IMR-90 (cell line): ENCODE measurements around the gene FGF19. TPM values are rescaled to one million over a fixed set of nuclear protein-coding genes. Genes with fewer than 3 reads are reported as not detected.

ENCODE experiments used
- ATAC-seq: fragments of 200-7000 bp; cut with Tn5 transposase; 2 replicates; pipeline ENCODE4 v1.9.1; 2020; ENCODE audit warnings: low read depth, mild to moderate bottlenecking, moderate library complexity
- BruUV-seq: library from RNA; stranded (reverse); fragments of 400-500 nt; replicated peaks from 2 replicates; lab custom pipeline; 2021; lab: Mats Ljungman, UMichigan
- CTCF ChIA-PET: fragments of 300-600 bp; formaldehyde crosslinking; extraction: SDS; loops from one replicate; lab custom pipeline; 2021; ENCODE audit warnings: antibody characterized with exemption; lab: Yijun Ruan, JAX
- POLR2A ChIA-PET: fragments of 300-600 bp; sonication (Branson Sonifier 250); formaldehyde crosslinking; loops from one replicate; lab custom pipeline; 2022; ENCODE audit warnings: antibody characterized with exemption; ENCODE audit not compliant: unreplicated experiment; lab: Charles Lee
- DNase-seq: peaks from one replicate; pipeline ENCODE4 v3.0.0; 2013
- H2AFZ ChIP-seq: replicated peaks from 2 replicates; pipeline ENCODE3; 2013; ENCODE audit warnings: low read length, mild to moderate bottlenecking; ENCODE audit not compliant: poor library complexity
- H2AK5ac ChIP-seq: 2 replicates; pipeline ENCODE4 v1.6.1; 2013; ENCODE audit warnings: low read depth, low read length, inconsistent platforms
- H2AK9ac ChIP-seq: replicated peaks from 2 replicates; pipeline ENCODE3; 2013; ENCODE audit warnings: mild to moderate bottlenecking, low read depth, low read length, moderate library complexity; ENCODE audit not compliant: poor library complexity
- H2BK120ac ChIP-seq: 2 replicates; pipeline ENCODE4 v1.6.1; 2013; ENCODE audit warnings: low read depth, low read length, inconsistent platforms
- H2BK15ac ChIP-seq: 3 replicates; pipeline ENCODE4 v1.6.1; 2013; ENCODE audit warnings: low read depth, low read length, inconsistent platforms
- H2BK20ac ChIP-seq: 2 replicates; pipeline ENCODE4 v1.6.1; 2013; ENCODE audit warnings: low read depth, mild to moderate bottlenecking, inconsistent platforms, low read length, moderate library complexity
- H2BK5ac ChIP-seq: 2 replicates; pipeline ENCODE4 v1.6.1; 2013; ENCODE audit warnings: mild to moderate bottlenecking, low read depth, low read length, inconsistent platforms; ENCODE audit not compliant: poor library complexity, severe bottlenecking
- H3K14ac ChIP-seq: replicated peaks from 2 replicates; pipeline ENCODE4 v1.6.1; 2013; ENCODE audit warnings: low read depth, low read length, inconsistent platforms
- H3K18ac ChIP-seq: 2 replicates; pipeline ENCODE4 v1.6.1; 2013; ENCODE audit warnings: low read depth, low read length, control low read depth
- H3K23ac ChIP-seq: 2 replicates; pipeline ENCODE4 v1.6.1; 2013; ENCODE audit warnings: low read depth, low read length, inconsistent platforms
- H3K27ac ChIP-seq: 2 replicates; pipeline ENCODE4 v1.5.1; 2013; ENCODE audit warnings: mild to moderate bottlenecking, control low read depth, low read length; ENCODE audit not compliant: insufficient read depth
- H3K27me3 ChIP-seq: 2 replicates; pipeline ENCODE4 v1.6.1; 2013; ENCODE audit warnings: low read length; ENCODE audit not compliant: control insufficient read depth, insufficient read depth
- H3K36me3 ChIP-seq: 2 replicates; pipeline ENCODE4 v1.6.1; 2013; ENCODE audit warnings: low read length, mixed read lengths; ENCODE audit not compliant: control insufficient read depth, insufficient read depth
- H3K4ac ChIP-seq: 2 replicates; pipeline ENCODE4 v1.6.1; 2013; ENCODE audit warnings: low read depth, low read length, inconsistent platforms
- H3K4me1 ChIP-seq: 2 replicates; pipeline ENCODE4 v1.6.1; 2013; ENCODE audit warnings: low read length, mixed read lengths; ENCODE audit not compliant: control insufficient read depth, insufficient read depth
- H3K4me2 ChIP-seq: 2 replicates; pipeline ENCODE4 v1.6.1; 2013; ENCODE audit warnings: low read depth, mild to moderate bottlenecking, control low read depth, low read length, moderate library complexity
- H3K4me3 ChIP-seq: 2 replicates; pipeline ENCODE4 v1.5.1; 2013; ENCODE audit warnings: low read depth, mild to moderate bottlenecking, control low read depth, low read length, moderate library complexity; ENCODE audit not compliant: insufficient read depth
- H3K56ac ChIP-seq: 2 replicates; pipeline ENCODE4 v1.6.1; 2013; ENCODE audit warnings: low read length, inconsistent platforms; ENCODE audit not compliant: insufficient read depth; ENCODE audit errors: extremely low read depth
- H3K79me1 ChIP-seq, 2 experiments: 2 replicates each; pipeline ENCODE4 v1.6.1; 2013; ENCODE audit warnings: low read length in 2 of 2, inconsistent platforms in 1 of 2, low read depth in 1 of 2
- H3K9ac ChIP-seq: 2 replicates; pipeline ENCODE4 v1.6.1; 2013; ENCODE audit warnings: low read depth, low read length, control low read depth
- H3K9me1 ChIP-seq: 2 replicates; pipeline ENCODE4 v1.6.1; 2013; ENCODE audit warnings: low read length, inconsistent platforms; ENCODE audit not compliant: insufficient read depth
- H3K9me3 ChIP-seq: 2 replicates; pipeline ENCODE4 v1.6.1; 2013; ENCODE audit warnings: low read length; ENCODE audit not compliant: control insufficient read depth, insufficient read depth
- H4K20me1 ChIP-seq: 2 replicates; pipeline ENCODE4 v1.6.1; 2013; ENCODE audit warnings: low read length, inconsistent platforms; ENCODE audit not compliant: insufficient read depth
- H4K5ac ChIP-seq: 2 replicates; pipeline ENCODE4 v1.6.1; 2013; ENCODE audit warnings: mild to moderate bottlenecking, low read depth, low read length, control low read depth
- H4K8ac ChIP-seq, 2 experiments: 2 replicates each; pipeline ENCODE4 v1.6.1; 2013; ENCODE audit warnings: low read depth in 2 of 2, low read length in 2 of 2, control low read depth in 1 of 2, inconsistent platforms in 1 of 2
- H4K91ac ChIP-seq: 2 replicates; pipeline ENCODE4 v1.6.1; 2013; ENCODE audit warnings: low read depth, low read length, inconsistent platforms; ENCODE audit not compliant: insufficient read depth
- CEBPB ChIP-seq: IDR thresholded peaks from 2 replicates; pipeline ENCODE4 v1.6.1; 2012; ENCODE audit warnings: low read depth, low read length, improper control_type of control experiment
- FOS ChIP-seq: fragments of 150-350 bp; IDR thresholded peaks from 2 replicates; pipeline ENCODE4 v1.6.1; 2016; ENCODE audit warnings: low read depth, low read length
- RCOR1 ChIP-seq: IDR thresholded peaks from 2 replicates; pipeline ENCODE4 v1.6.1; 2012; ENCODE audit warnings: mild to moderate bottlenecking, low read length, improper control_type of control experiment; ENCODE audit not compliant: insufficient replicate concordance
- WGBS, 2 experiments: methylation state at CpG; one replicate each; pipeline versions ENCODE4 v1.1.5 to v1.1.7; 2013; ENCODE audit warnings: missing lambda C conversion rate in 2 of 2; ENCODE audit not compliant: insufficient read length in 1 of 2; ENCODE audit errors: extremely low coverage in 2 of 2; 5-methylcytosine and 5-hydroxymethylcytosine counted together
- dilution Hi-C: fragments of 300-500 bp; cut with HindIII; formaldehyde crosslinking; loops from one replicate; pipeline ENCODE4 v1.14.3; 2018; ENCODE audit warnings: low sequenced_read_pairs; ENCODE audit not compliant: unreplicated experiment
- in situ Hi-C: fragments of 300-500 bp; cut with MboI; formaldehyde crosslinking; loops from 3 replicates; pipeline ENCODE4 v1.14.3; 2019; ENCODE audit warnings: low sequenced_read_pairs, inconsistent platforms, mixed read lengths
- intact Hi-C: fragments of 100-400 bp; cut with micrococcal nuclease; formaldehyde crosslinking; loops from 2 replicates; pipeline ENCODE4 v1.10.0; 2022
- polyA plus RNA-seq, 3 experiments: library from polyadenylated mRNA; depleted of rRNA; stranded (reverse); fragments of >200 nt; gene quantifications; 2 replicates each; pipeline ENCODE4 v1.2.3, GENCODE V29; 2012; ENCODE audit warnings: low replicate concordance in 1 of 3
- total RNA-seq: library from RNA; depleted of rRNA; stranded (reverse); fragments of >200 nt; gene quantifications from 2 replicates; pipeline ENCODE4 v1.2.3, GENCODE V29; 2012

The FGF19 gene
- total and polyA plus RNA-seq, 2 of the 4 experiments (the other 2 are of a cell fraction): not detected

GRCh38 chr11:69705351-69705811 is 1.6 kb upstream of the FGF19 start:
- dilution Hi-C loops (no loop called here), in situ Hi-C loops (loop anchor here (10.0 kb wide), 1 partner anchor 99 kb away; no protein-coding TSS in a partner anchor)
- BruUV-seq: no TSS peak

More at GRCh38 chr11:69705351-69705811, 1.6 kb upstream of the FGF19 start:
- H3K36me3 ChIP-seq: no peaks in the 10 kb centered on the region
- no peak overlapping the region for H2BK15ac ChIP-seq
- H4K8ac ChIP-seq: no peak overlapping the region
- H4K20me1 ChIP-seq: no peaks in the 10 kb centered on the region
- H3K27me3 ChIP-seq: peaks cover 72% of the 10 kb centered on the region
- TF ChIP-seq RCOR1 (no peak), CEBPB (no peak), FOS (no peak)
- no peaks in the 10 kb centered on the region for H3K9me1 ChIP-seq
- H2BK5ac ChIP-seq: no peak overlapping the region
- ChIA-PET POLR2A (no interaction called here), CTCF (no interaction called here)
- no peak overlapping the region for H3K4me2 ChIP-seq
- no peak overlapping the region for H3K18ac ChIP-seq
- no peak overlapping the region for H3K23ac ChIP-seq
- H4K5ac ChIP-seq: no peak overlapping the region
- no peak overlapping the region for H2BK120ac ChIP-seq
- H2BK20ac ChIP-seq: no peak overlapping the region
- H2AFZ ChIP-seq: peak overlapping the region; percentile 61
- H2AK5ac ChIP-seq: no peak overlapping the region
- no peak overlapping the region for H3K56ac ChIP-seq
- H3K14ac ChIP-seq: no peak overlapping the region
- no peak for ATAC-seq
- no peaks in the 10 kb centered on the region for H3K79me1 ChIP-seq
- no peak overlapping the region for H4K91ac ChIP-seq
- H2AK9ac ChIP-seq: no peak overlapping the region
- WGBS, 2 experiments: 29% methylated on average over 4 of the region's 18 CpGs; no CpG with 5 or more reads in 1 of the 2 experiments
- H3K4me1 ChIP-seq: peaks cover 2% of the 10 kb centered on the region
- no peak for DNase-seq
- no peaks in the 10 kb centered on the region for H3K9me3 ChIP-seq
- no peak overlapping the region for H3K4ac ChIP-seq
- intact Hi-C loops: loop anchor here (5.0 kb wide), 1 partner anchor 87 kb away; no protein-coding TSS in a partner anchor
- H3K9ac ChIP-seq: no peak overlapping the region
- H3K4me3 ChIP-seq: no peak overlapping the region
- H3K27ac ChIP-seq: no peak overlapping the region
